Measurements from ENCODE around the gene TPST1. TPM values are rescaled to one million over a fixed set of nuclear protein-coding genes. Genes with fewer than 3 reads are reported as not detected.

Gene TPST1
- total RNA-seq, 1 experiment from 2014 or later, result 15.9 TPM

- Histone ChIP-seq H2BK15ac (ENCODE audit: low read depth, low read length) (no peak overlapping the region), H3K18ac (ENCODE audit: insufficient read length, low read depth, low read length) (no peak overlapping the region), H4K8ac (replicated peaks; ENCODE audit: insufficient read length, low read depth, low read length) (no peak overlapping the region), H2BK120ac (ENCODE audit: low read depth, low read length, poor library complexity, severe bottlenecking) (no peak overlapping the region), H3K27ac (ENCODE audit: insufficient read length, low read depth, low read length) (no peak overlapping the region), H4K91ac (ENCODE audit: insufficient read length, low read depth, low read length) (no peak overlapping the region), H2BK12ac (ENCODE audit: insufficient read length, low read depth, low read length) (no peak overlapping the region), H2BK5ac (ENCODE audit: insufficient read length, low read length) (no peak overlapping the region), H3K4me2 (ENCODE audit: insufficient read depth, insufficient read length, low read length) (no peak overlapping the region), H4K20me1 (ENCODE audit: control insufficient read depth, insufficient read depth, insufficient read length) (no peaks in the 10 kb centered on the region), H3K23me2 (ENCODE audit: insufficient read length, low read depth, low read length, poor library complexity, severe bottlenecking) (no peaks in the 10 kb centered on the region), H3K14ac (ENCODE audit: insufficient read depth, low read length) (no peak overlapping the region), H3K9me3 (ENCODE audit: control insufficient read depth, low read depth, low read length) (no peaks in the 10 kb centered on the region), H4K5ac (ENCODE audit: insufficient read length, low read depth, low read length) (no peak overlapping the region), H2BK20ac (ENCODE audit: low read depth, low read length, poor library complexity, severe bottlenecking) (no peak overlapping the region), H3K27me3 (ENCODE audit: insufficient read depth, low read length) (no peaks in the 10 kb centered on the region), H3K9ac (ENCODE audit: extremely low read depth, insufficient read length, low read length) (no peak overlapping the region), H3K79me1 (ENCODE audit: insufficient read depth, low read depth, low read length, poor library complexity, severe bottlenecking) (no peaks in the 10 kb centered on the region), H3K23ac (ENCODE audit: insufficient read length, low read depth, low read length) (no peak overlapping the region), H3K4ac (ENCODE audit: low read depth, low read length) (no peak overlapping the region), H3K4me1 (ENCODE audit: insufficient read depth, low read length) (no peaks in the 10 kb centered on the region), H3K79me2 (ENCODE audit: insufficient read depth, low read length) (no peaks in the 10 kb centered on the region), H3T11ph (ENCODE audit: low read length) (no peak overlapping the region), H3K56ac (ENCODE audit: insufficient read length, low read depth, low read length) (no peak overlapping the region), H2AK5ac (ENCODE audit: insufficient read length, low read length) (no peak overlapping the region), H2AFZ (ENCODE audit: low read length) (no peak overlapping the region)
- TF ChIP-seq CTCF (conservative IDR thresholded peaks at IDR 0.05), result no peak
- no peaks in the 10 kb centered on the region for H3K27me3 Mint-ChIP-seq (ENCODE audit: low read depth)
- H3K27ac Mint-ChIP-seq, result no peak overlapping the region
- WGBS (ENCODE audit: extremely low coverage, insufficient read length, low lambda C conversion rate), result no CpG with 5 or more reads among the region's 1 CpG
- peaks cover 9 to 22% (median 12%) of the 10 kb centered on the region in 3 experiments for H3K36me3 Mint-ChIP-seq (ENCODE audit: insufficient read depth in 1 of 3, low read depth in 3 of 3)
- no peaks in the 10 kb centered on the region for H3K4me1 Mint-ChIP-seq
- DNase-seq, result no peak
- H3K9me3 Mint-ChIP-seq, result peaks cover 34 to 38% of the 10 kb centered on the region in 2 experiments
- H3K4me3 Mint-ChIP-seq, result no peak overlapping the region
Measured at GRCh38 chr7:66339141-66339540, 134.0 kb downstream of the TPST1 start.
